NCI-H510A (cell line): ENCODE data around the gene ZNHIT2.
A peak's percentile ranks its signal among the peaks of the same experiment; 100 is the strongest.
"Not testable (repeated sequence)": the region's sequence is repeated elsewhere in the genome, so short reads cannot be mapped to it uniquely, and the experiment has no call there.

Experiments
- DNase-seq: peaks from one replicate; lab custom pipeline; 2025; lab: John Stamatoyannopoulos, UW

The ZNHIT2 gene

GRCh38 chr11:65119670-65119995 lies 2.1 kb upstream of the ZNHIT2 start:
- DNase-seq = no peak

- DNase-seq = not testable (repeated sequence)
Observed at GRCh38 chr11:65118891-65119669, 1.6 kb upstream of the ZNHIT2 start.

- DNase-seq = no peak
Observed at GRCh38 chr11:65118097-65118837, 766 bp upstream of the ZNHIT2 start.

- DNase-seq = no peak
Observed at GRCh38 chr11:65116370-65117205, 913 bp downstream of the ZNHIT2 start.

GRCh38 chr11:65115361-65116082 lies 2.0 kb downstream of the ZNHIT2 start:
- no peak for DNase-seq

- no peak for DNase-seq
Observed at GRCh38 chr11:65114538-65115171, 2.8 kb downstream of the ZNHIT2 start.

- no peak for DNase-seq
Observed at GRCh38 chr11:65113839-65114238, 3.7 kb downstream of the ZNHIT2 start.

- no peak for DNase-seq
Observed at GRCh38 chr11:65113361-65113756, 4.1 kb downstream of the ZNHIT2 start.

- no peak for DNase-seq
Observed at GRCh38 chr11:65112546-65113360, 4.7 kb downstream of the ZNHIT2 start.

GRCh38 chr11:65111744-65112545 lies 5.6 kb downstream of the ZNHIT2 start, which contains the start of gene TM7SF2:
TSS of gene TM7SF2 (plus strand) at chr11:65111872. CDS start at chr11:65112016, 144 bp downstream.
- DNase-seq = peak; percentile 97

- DNase-seq = no peak
Observed at GRCh38 chr11:65111159-65111743, 6.2 kb downstream of the ZNHIT2 start.

- DNase-seq = peak; percentile 49
Observed at GRCh38 chr11:65110354-65110861, 7.1 kb downstream of the ZNHIT2 start.

- DNase-seq = no peak
Observed at GRCh38 chr11:65109231-65110198, 8.0 kb downstream of the ZNHIT2 start.

GRCh38 chr11:65108469-65109123 lies 8.9 kb downstream of the ZNHIT2 start:
- no peak for DNase-seq

- no peak for DNase-seq
Observed at GRCh38 chr11:65107751-65108468, 9.6 kb downstream of the ZNHIT2 start.

- DNase-seq = no peak
Observed at GRCh38 chr11:65107078-65107477, 10.4 kb downstream of the ZNHIT2 start.

GRCh38 chr11:65104628-65105027 lies 12.9 kb downstream of the ZNHIT2 start:
- DNase-seq = no peak
